ENCODE results near the gene SAMD5.

GRCh38 chr6:147578883-147579282 lies 70.4 kb downstream of the SAMD5 start:
- TF ChIP-seq CTCF (IDR thresholded peaks at IDR 0.05; ENCODE audit: poor library complexity, severe bottlenecking) (no peak), SMC3 (conservative IDR thresholded peaks at IDR 0.05; ENCODE audit: poor library complexity) (no peak), EZH2 (IDR thresholded peaks at IDR 0.05; ENCODE audit: borderline replicate concordance, insufficient read depth, low read length, poor library complexity, severe bottlenecking) (no peak)
